Posterior vena cava (tissue), 2 donors: ENCODE results near the gene HSPA9. TPM values are rescaled to one million over a fixed set of nuclear protein-coding genes. Genes with fewer than 3 reads are reported as not detected.

Experiments
- DNase-seq: peaks from one replicate; pipeline ENCODE4 v3.0.0-alpha.2; 2020; ENCODE audit warnings: low spot score
- intact Hi-C, 2 donors: fragments of 100-400 bp; cut with DNase I; formaldehyde crosslinking; loops; one replicate each; pipeline versions ENCODE4 v1.14.1 to v1.14.2; 2022 to 2023
- total RNA-seq, 2 donors: library from RNA; stranded (reverse); fragmentation: NEBNext Ultra II Directional; extraction: Animal tissue kit (Norgen Biotek cat#: 25700); gene quantifications; one replicate each; pipeline ENCODE4 v1.2.1, GENCODE V29; 2021
- donor health status: DM: yes; HTN: yes; CAD: no.
- donor health status: DM: yes; HTN: yes; CAD: no.

HSPA9 gene
- total RNA-seq, 2 donors from 2014 or later = 141 to 160 TPM

DNA sequence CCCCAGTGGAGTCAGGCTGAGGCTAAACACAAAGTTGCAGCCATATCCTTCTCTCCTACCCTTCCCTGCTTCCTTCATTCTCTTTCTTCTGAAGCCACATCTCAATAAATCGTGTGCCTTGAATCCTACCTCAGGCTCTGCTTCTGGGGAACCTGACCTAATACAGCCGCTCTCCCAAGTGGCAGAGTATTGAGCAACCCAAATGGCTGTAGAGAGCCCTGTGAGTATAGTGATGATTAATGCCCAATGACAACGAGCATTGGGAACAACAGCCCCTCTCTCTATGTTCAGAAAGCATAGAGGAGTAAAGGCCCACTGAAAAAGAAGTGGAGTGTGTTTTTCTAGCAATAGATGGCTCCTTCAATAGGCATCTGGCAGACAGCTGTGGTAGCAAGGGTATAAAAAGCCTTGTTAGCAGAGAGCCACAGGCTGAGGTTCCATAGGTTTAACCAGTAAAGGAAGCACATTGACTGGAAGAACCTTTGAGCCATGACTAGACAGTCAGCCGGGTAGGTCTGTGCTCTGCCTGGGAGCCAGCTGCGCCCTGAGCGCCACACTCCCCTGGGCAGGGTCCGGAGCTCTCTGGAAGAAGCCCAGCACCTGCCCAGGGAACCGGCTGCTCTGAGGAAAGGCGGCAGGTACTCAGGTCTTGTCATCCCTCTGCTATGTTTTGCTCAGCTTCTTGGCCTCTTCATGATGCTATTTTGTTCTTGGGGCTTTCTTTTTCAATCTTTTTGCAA, 22.6 kb upstream of the HSPA9 start:
- DNase-seq = no peak
- intact Hi-C loops = no loop called here

DNA sequence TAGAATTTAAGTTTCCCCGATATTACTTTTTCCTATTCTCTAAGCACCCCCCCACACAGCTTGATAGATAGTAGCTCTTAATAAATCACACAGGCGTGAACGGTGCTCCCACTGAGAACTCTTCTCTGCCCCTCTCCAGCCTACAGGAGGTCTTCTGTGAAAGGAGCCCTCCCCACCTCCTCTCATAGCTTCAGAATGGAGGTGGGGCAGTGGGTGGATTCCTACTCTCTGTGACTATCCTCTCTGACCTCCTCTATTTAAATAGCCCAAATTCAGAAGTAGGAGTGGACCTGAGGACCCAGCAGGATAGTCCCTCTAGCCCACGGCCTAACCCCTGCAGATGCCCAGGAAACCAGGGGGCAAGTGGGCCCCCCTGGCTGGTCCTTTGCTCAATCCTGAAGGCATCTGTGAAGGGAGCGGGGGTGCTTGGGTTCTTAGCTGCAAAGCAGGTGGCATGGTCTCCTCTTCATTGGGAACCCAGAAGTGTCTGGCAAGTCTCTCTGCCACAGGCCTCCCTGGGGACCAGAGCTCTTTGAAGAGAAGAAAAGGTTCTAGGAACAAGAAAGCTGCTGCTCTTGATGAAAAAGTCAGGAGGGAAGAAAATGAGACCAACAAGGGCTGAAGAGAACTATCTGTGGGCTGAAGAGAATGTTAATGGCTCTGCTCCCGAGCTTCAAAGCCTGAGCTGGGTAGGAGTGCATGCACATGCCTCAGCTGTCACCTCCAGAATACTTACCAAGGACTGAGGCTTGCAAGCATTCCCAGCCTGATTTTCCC, 21.1 kb upstream of the HSPA9 start:
- DNase-seq = no peak

DNA sequence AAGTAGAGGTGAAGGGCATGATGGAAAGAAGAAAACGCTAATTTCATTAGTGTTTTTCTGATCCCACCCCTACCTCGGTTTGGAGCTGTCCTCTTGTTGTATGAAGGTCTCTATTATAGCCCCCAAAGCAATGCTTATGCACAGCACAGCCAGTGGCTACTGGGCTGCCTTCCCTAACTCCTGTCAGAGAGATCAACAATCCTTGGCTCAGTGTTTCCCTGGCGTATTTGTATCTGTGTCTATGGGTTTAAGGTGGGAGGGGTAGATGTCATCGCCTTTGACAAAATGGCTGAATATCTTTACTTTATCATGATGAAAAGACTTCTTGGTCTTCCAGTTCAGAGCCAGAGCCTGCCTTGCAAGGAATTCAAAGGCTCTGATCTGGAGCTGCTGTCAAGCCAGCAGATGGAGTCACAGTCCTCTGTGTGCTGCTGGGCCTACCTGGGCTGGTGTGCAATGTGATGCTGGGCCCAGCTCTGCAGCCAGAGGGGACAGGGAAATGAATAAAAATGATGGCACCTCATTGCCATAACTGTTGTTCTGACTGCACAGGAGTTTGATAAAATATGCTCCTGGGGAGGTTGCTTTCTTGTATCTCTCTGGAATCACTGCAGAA, 20.1 kb upstream of the HSPA9 start:
- intact Hi-C loops = loop anchor here in 1 of 2 donors (2.0 kb wide), 1 partner anchor 74 kb away; no protein-coding TSS in a partner anchor

More for the DNA sequence above, 21.1 kb upstream of the HSPA9 start:
- intact Hi-C loops = no loop called here

DNA sequence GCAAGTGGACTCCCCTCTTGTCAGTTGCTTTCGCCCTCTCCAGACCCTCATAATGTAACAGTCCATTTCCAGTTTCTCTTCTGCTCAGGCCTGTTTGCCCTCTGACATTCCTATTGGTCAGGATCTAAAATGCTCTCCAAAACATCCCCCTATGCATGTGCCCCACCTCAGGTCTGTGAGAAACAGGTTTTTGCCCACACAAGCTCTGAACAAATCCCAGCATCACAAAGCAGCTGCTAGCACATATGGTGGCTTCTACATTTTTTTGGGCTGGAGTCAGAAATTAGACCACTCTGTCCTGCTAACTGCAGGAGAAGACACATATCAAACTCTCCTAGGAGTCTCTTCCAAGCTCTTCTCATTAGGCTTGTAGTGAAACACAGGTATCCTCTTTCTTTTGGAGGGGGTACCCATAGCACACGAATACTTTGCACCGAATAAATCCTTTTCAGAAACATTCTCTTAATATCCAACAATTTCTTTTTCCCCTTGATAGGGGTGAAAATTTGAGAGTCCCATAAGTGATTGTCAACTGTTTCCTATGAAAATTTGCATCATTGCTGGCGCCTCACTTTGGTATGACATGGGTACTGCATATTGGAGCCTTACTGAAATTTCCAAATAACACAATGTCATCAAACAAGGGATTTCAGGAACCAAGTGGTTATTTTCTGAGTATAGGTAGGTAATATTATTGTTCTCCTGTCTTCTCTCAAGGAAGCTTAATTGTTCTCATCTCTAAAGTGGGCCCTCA, 19.3 kb upstream of the HSPA9 start:
- intact Hi-C loops = loop anchor here in 1 of 2 donors (2.0 kb wide), 1 partner anchor 74 kb away; no protein-coding TSS in a partner anchor
- DNase-seq = no peak

More for the DNA sequence above, 20.1 kb upstream of the HSPA9 start:
- DNase-seq = no peak

DNA sequence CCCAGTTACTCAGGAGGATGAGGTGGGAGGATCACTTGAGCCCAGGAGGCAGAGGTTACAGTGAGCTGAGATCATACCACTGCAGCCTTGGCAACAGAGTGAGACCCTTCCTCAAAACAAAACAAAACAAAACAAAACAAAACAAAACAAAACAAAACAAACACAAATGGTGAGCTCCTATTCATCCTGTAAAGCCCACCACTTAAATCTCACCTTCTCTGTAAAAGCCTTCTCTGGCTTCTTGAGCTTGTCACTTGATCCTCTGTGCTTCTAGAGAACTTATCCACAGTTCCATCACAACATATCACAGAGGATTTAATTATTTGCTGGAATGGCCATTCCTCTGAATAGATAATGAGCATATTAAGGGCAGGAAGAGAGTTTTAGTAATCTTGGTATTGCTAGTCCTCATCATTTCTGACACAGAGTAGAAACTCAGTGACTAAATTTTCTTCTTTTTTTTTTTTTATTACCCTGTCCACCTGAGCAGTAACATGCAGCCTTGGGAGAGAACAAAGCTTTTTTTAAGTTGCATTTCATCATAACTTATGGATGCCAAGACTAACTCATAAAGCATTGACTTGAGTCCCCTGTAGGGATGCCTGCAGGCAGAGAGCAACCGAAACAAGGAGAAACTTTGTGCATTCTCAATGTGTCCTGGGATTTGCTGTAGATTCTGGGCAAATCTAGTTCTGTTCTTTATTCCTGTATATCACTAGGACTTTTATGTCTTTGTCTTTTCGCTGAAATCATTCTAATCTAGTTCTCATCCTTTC, 13.0 kb upstream of the HSPA9 start:
- DNase-seq = no peak
- intact Hi-C loops = no loop called here

DNA sequence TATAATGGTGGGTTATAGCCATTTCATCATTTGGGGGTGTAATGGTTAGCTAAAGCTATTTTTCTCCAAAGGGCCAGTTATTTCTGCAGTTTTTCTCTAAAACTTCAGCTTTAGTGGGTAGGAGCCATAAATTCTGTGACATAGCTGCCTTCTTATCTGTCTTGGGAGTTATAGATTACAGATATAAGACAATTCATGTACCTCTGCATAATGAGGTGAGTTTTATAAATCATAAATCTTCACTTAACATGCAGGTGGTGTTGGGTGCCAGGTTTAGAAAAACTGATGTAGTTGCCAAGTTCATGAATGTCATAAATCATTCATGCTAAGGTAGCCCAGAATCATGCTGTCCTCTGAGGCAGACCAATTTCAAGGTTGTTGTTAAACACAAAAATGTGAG, 10.0 kb upstream of the HSPA9 start:
- no peak for DNase-seq
- intact Hi-C loops = no loop called here

DNA sequence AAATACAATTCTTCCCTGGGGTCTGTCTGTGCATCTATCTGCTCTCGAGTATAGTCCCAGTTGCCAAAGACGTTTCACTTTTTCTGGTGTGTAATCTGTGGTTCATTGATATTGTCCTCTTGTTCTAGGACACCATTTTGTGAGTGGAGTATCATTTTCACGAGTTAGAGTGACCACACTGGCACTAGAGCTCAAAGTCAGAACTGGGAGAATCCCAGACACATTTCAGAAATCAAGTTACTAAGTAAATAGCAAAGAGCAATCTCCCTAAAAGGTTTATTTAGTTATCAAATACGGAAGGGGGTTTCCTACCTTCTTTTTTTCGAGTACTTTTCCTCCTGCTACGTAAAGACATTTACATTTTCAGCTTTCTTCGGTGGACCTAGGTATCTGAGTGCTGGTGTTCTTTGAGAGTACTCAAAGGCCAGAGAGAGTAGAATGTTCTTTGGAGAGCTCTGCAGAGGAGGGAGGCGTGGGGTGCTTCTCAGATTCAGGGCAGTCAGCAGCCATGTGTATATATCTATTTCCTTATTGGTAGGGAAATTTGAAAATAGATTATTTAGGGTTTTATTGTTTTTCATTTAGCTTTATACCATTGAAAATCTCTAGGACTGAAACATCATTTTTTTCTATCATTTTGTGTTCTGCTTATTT, 8.9 kb upstream of the HSPA9 start:
- intact Hi-C loops = no loop called here

DNA sequence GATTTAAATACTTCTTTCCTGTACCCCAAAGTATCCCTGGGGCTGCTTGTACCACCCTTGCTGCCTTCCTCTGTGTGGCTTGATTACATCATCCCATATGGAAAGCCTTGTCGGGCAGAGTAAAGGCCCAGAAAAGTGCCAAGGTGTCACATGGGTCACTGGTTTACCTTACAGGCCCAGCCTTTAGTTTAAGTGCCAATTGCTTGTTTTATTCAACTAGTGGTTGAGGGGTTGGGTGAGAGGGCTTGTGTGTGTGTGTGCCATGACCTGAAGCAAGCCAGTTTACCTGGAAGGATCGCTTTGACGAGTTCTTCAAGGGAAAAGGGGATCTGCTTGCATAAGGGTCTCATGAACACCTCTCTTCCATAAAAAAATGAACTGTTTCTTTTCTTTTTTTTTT, 7.8 kb upstream of the HSPA9 start:
- intact Hi-C loops = no loop called here
- DNase-seq = no peak

More for the DNA sequence above, 8.9 kb upstream of the HSPA9 start:
- no peak for DNase-seq

DNA sequence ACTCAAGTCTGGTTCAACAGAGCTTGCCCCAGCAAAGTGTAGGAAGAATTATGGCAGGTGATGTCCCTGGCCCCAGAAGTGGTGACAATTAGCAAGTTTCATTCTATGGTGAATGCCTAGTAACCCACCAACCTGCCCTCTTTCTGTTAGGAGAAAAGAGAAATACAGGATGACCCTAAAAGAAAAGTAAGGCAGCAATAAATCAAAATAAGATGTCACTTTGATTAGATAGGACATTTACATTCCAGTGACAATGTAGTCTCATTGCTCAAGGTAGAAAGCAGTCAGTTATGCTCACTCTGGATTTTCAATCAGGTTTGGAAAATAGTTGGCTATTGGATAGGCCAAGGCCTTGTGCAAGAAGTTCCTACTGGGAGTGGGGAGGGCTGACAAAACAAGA, 5.6 kb upstream of the HSPA9 start:
- no peak for DNase-seq
- intact Hi-C loops = no loop called here

DNA sequence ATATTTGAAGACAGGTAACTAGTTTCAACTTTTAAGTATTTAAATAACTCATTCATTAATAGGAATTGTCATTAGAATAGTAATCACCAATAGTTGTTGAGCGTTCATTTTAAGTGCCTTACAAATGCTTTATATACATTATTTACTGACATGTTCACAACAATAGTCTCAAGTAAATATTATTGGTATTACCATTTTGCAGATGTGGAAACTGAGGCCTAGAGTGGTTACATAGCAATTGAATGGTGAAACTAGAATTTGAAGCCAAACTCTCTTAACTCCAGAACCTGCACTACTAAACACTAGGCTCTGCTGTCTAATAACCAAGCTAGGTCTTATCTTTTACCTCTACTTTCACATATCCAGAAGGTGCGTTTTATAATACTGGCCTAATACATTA, 4.8 kb upstream of the HSPA9 start:
- no peak for DNase-seq
- intact Hi-C loops = no loop called here

DNA sequence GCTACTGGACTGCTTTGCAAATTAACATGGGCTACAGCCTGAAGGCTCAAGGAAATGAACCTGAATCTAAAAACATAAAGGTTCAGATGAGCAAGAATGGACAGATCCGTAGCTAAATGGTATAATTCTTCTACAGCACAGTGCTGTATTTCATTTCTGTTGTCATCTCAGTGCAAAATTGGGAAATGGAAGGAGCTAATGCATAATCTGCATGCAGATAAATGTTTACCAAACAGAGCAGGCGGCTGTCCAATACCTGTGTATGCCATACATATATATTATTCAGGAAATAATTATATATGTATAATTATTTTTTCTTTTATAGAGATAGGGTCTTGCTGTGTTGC, 4.3 kb upstream of the HSPA9 start:
- no peak for DNase-seq
- intact Hi-C loops = loop anchor here in 1 of 2 donors (10.0 kb wide), 2 partner anchors 175 to 685 kb away; partner anchors contain the start of gene CTNNA1

DNA sequence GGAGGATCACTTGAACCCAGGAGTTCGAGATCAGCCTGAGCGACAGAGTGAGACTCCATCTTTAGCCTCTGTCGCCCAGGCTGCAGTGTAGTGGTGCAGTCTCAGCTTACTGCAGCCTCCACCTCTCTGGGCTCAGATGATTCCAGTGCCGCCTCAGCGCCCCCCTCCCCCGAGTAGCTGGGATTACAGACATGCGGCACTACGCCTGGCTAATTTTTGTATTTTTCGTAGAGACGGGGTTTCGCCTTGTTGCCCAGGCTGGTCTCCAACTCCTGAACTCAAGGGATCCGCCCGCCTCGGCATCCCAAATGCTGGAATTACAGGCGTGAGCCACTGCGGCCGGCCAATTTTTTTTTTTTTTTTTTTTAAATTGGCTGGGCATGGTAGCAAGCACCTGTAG, 2.3 kb upstream of the HSPA9 start:
- DNase-seq = no peak
- intact Hi-C loops = loop anchor here in 1 of 2 donors (10.0 kb wide), 2 partner anchors 177 to 687 kb away; partner anchors contain the start of gene CTNNA1

DNA sequence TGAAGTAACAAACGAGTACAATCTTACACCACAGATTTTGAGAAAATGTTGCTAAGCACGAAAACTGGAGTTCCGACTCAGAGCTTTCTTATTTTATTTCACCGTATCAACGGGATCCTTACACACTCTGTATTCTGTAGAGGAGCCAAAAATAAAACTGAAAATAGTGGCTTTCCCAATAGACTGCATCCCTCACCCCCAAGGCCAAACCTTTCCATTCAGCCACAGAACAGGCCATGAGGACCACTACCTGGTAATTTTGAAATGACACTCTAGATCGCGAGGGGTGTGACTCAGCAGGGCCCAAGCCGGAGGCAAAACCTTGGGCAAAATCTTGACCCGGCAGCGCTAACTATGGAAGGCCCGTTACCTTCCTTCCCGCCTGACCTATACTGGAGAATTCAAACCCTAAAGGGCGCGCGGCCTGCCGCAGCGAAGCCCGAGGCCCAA, 432 bp downstream of the HSPA9 start:
- intact Hi-C loops = loop anchor here in 1 of 2 donors (10.0 kb wide), 2 partner anchors 180 to 690 kb away; partner anchors contain the start of gene CTNNA1
- no peak for DNase-seq

DNA sequence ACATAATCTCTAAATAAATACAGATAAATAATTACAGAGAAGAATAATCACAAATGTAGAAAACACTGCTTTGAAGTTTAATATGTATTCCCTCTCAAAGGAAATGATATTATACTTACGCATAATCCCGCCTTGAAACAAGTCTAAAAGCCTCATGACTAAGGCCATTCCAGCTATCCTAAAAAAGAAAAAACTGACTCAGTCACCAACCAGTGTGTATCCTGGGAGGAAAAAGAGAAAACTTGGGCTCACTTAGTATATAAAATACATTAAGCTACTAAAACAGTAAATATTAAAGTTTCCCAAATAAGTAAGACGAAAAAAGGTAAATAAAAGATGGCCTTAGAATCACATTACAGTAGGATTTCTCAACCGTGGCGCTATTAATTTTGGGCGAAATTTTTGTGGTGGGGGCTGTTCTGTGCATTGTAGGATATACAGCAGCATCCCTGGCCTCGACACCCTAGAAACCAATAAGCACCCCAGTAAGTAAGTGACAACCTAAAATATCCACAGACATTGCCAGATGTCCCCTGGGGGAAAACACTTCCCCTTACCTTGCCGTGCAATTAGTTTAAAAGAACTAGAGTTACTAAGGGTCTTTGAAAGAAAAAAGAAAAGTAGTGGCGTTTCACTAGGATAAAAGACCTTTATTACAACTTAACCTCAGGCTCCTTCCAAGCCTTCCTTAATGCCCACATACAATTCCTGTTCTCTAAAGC, 1.1 kb downstream of the HSPA9 start:
- intact Hi-C loops = loop anchor here in 1 of 2 donors (10.0 kb wide), 2 partner anchors 181 to 691 kb away; partner anchors contain the start of gene CTNNA1

DNA sequence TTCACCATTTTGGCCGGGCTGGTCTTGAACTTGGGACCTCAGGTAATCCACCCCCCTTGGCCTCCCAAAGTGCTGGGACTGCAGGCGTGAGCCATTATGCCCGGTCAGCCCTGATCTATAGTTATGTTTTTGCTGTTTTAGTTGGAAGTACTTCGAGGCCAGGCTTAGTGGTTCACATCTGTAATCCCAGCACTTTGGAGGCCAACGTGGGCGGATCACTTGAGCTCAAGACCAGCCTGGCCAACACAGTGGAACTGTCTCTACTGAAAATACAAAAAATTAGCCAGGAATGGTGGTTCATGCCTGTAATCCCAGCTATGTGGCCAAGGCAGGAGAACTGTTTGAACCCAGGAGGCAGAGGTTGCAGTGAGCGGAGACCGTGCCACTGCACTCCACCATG, 2.0 kb downstream of the HSPA9 start:
- no peak for DNase-seq
- intact Hi-C loops = loop anchor here in 1 of 2 donors (10.0 kb wide), 2 partner anchors 182 to 692 kb away; partner anchors contain the start of gene CTNNA1

More for the DNA sequence above, 1.1 kb downstream of the HSPA9 start:
- no peak for DNase-seq

DNA sequence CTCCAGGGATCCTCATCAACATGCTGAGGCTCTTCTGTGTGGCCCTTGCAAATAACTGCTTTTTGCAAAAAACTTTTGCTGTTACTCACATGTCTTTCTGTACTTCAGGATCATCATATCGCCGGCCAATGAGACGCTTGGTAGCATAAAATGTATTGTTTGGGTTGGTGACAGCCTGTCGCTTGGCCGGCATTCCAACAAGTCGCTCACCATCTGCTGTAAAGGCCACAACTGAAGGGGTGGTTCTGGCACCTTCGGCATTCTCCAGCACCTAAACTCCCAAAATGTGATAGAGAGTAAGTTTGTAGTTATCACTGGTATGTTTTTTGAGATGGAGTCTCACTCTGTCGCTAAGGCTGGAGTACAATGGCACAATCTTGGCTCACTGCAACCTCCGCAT, 4.3 kb downstream of the HSPA9 start:
- intact Hi-C loops = loop anchor here in 1 of 2 donors (10.0 kb wide), 2 partner anchors 184 to 694 kb away; partner anchors contain the start of gene CTNNA1
- no peak for DNase-seq

DNA sequence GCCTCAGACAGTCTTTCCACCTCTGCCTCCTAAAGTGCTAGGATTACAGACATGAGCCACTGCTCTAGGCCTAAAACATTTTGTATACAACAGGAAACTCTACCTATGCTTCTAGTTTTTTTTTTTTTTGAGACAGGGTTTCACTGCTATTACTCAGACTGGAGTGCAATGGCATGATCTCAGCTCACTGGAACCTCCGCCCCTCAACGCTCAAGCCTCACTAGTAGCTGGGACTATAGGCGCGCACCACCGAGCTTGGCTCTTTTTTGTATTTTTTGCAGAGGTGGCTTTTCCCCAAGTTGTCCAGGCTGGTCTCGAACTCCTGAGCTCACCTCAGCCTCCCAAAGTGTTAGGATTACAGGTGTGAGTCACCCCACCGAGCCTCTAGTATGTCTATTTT, 5.4 kb downstream of the HSPA9 start:
- DNase-seq = no peak
- intact Hi-C loops = loop anchor here in 1 of 2 donors (10.0 kb wide), 2 partner anchors 185 to 695 kb away; partner anchors contain the start of gene CTNNA1
